Breast epithelium (tissue), 3 donors: Measurements from ENCODE around the gene BNC1.

Experiments
- CTCF ChIP-seq, 3 donors: fragments of 450-650 bp; IDR thresholded peaks; one replicate each; pipeline ENCODE4 v1.5.1; 2016 to 2017; ENCODE audit warnings: antibody characterized with exemption in 3 of 3, mild to moderate bottlenecking in 3 of 3, moderate library complexity in 3 of 3
- POLR2AphosphoS5 ChIP-seq, 3 donors: sonication (generic); formaldehyde crosslinking; IDR thresholded peaks; one replicate each; pipeline ENCODE4 v1.6.1; 2017; ENCODE audit warnings: antibody characterized with exemption in 3 of 3

GRCh38 chr15:83293201-83293600 is 8.7 kb upstream of the BNC1 start:
- TF ChIP-seq CTCF (IDR thresholded peaks at IDR 0.05) (no peak), POLR2AphosphoS5 (IDR thresholded peaks at IDR 0.05) (no peak)
